Measurements from ENCODE around the gene BCL6B. TPM values are rescaled to one million over a fixed set of nuclear protein-coding genes. Genes with fewer than 3 reads are reported as not detected.
"Not testable (repeated sequence)": the region's sequence is repeated elsewhere in the genome, so short reads cannot be mapped to it uniquely, and the experiment has no call there.

BCL6B gene
- total RNA-seq, 1 experiment from 2014 or later, result 11.4 TPM

DNA sequence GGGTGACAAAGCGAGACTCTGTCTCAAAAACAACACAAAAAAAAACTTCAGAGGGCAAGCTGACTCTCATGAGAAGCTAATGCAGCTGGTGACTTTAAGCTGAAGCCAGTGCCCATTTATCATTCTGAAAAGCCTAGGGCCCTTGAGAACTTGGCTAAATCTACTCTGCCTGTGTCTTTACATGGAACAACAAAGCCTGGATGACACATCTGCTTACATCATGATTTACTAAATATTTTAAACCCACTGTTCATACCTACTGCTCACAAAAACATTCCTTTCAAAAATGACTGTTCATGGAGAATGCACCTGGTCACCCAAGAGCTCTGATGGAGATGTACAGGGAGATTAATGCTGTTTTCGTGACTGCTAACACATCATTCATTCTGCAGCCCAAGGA is 33.1 kb upstream of the BCL6B start (continued):
- TF ChIP-seq TP53 (CRISPR knock-in tag; IDR thresholded peaks at IDR 0.05) (no peak), ZNF219 (CRISPR knock-in tag; IDR thresholded peaks at IDR 0.05; ENCODE audit: borderline replicate concordance) (no peak), NFYB (CRISPR knock-in tag; conservative IDR thresholded peaks at IDR 0.05; ENCODE audit: low read depth) (no peak), CDX4 (CRISPR knock-in tag; IDR thresholded peaks at IDR 0.05; ENCODE audit: borderline replicate concordance) (no peak), ZNF423 (CRISPR knock-in tag; IDR thresholded peaks at IDR 0.05) (no peak), JAZF1 (CRISPR knock-in tag; IDR thresholded peaks at IDR 0.05) (no peak), E2F5 (CRISPR knock-in tag; IDR thresholded peaks at IDR 0.05) (no peak), ETV6 (CRISPR knock-in tag; IDR thresholded peaks at IDR 0.05) (no peak), CBFB (CRISPR knock-in tag; IDR thresholded peaks at IDR 0.05; ENCODE audit: low read depth) (no peak)
- TF ChIP-seq, protein P1, sequence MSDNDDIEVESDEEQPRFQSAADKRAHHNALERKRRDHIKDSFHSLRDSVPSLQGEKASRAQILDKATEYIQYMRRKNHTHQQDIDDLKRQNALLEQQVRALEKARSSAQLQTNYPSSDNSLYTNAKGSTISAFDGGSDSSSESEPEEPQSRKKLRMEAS (CRISPR knock-in tag; IDR thresholded peaks at IDR 0.05), result no peak

- H3K36me3 Mint-ChIP-seq; H3K9me3 Mint-ChIP-seq; H3K27ac Mint-ChIP-seq; DNase-seq (ENCODE audit: low spot score); H3K4me3 Mint-ChIP-seq; ATAC-seq; H3K4me1 Mint-ChIP-seq; POLR2A ChIA-PET: not testable (repeated sequence)
- H3K27me3 Mint-ChIP-seq (ENCODE audit: low read depth), result peaks cover 58% of the 10 kb centered on the region
- CTCF ChIA-PET, result interaction anchor here (0.8 to 2.3 kb wide), 2 partner anchors 8 to 11 kb away, joined by 3 to 7 read pairs; no protein-coding TSS in a partner anchor
Observed at GRCh38 chr17:6993613-6994056, 29.2 kb upstream of the BCL6B start.

DNA sequence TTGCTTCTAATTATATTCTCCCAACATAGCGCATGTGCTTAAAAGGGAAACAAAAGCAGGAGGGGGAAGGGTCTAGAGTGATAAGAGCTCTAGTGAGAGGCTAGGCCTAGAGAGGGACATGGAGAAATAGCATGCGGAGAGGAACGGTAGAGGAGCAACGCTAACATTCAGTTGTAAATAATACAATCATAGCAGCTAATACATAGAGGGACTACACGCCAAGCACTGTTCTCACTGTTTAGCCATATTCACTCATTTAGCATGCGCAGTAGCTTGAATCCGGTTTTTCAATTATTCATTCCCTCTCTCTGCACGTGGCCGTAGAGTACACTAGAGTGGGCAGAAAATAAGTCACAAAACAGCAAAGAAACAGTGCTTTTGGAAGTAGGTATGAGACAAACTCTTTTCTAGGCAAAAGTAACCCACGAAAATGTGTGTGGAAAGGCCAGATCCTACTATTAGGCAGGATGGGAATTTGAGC is 28.7 kb upstream of the BCL6B start:
- H3K9me3 Mint-ChIP-seq, result no peaks in the 10 kb centered on the region
- peaks cover 57% of the 10 kb centered on the region for H3K27me3 Mint-ChIP-seq (ENCODE audit: low read depth)
- DNase-seq (ENCODE audit: low spot score), result no peak
- POLR2A ChIA-PET, result no interaction called here
- peaks cover 8% of the 10 kb centered on the region for H3K4me1 Mint-ChIP-seq
- CTCF ChIA-PET, result interaction anchor here (0.8 to 2.9 kb wide), 4 partner anchors 9 to 28 kb away, joined by 3 to 28 read pairs (median 15); partner anchors contain the start of gene BCL6B
- H3K27ac Mint-ChIP-seq, result no peak overlapping the region
- ATAC-seq, result no peak
- H3K4me3 Mint-ChIP-seq, result no peak overlapping the region
- H3K36me3 Mint-ChIP-seq, result 0 out of 2 replicates have a peak, but pooled peaks cover 5% of the 10 kb centered on the region
- TF ChIP-seq SOX15 (CRISPR knock-in tag; IDR thresholded peaks at IDR 0.05), result no peak
- no peak for TF ChIP-seq PRRX2 (CRISPR knock-in tag; IDR thresholded peaks at IDR 0.05)
- TF ChIP-seq, protein P1 (CRISPR knock-in tag; IDR thresholded peaks at IDR 0.05), result no peak
- no peak for TF ChIP-seq FOXK1 (CRISPR knock-in tag; IDR thresholded peaks at IDR 0.05)
- no peak for TF ChIP-seq CREM (CRISPR knock-in tag; IDR thresholded peaks at IDR 0.05)
- no peak for TF ChIP-seq E2F5 (CRISPR knock-in tag; IDR thresholded peaks at IDR 0.05)
- no peak for TF ChIP-seq ZNF396 (CRISPR knock-in tag; IDR thresholded peaks at IDR 0.05; ENCODE audit: borderline replicate concordance)
- TF ChIP-seq ZNF317 (CRISPR knock-in tag; IDR thresholded peaks at IDR 0.05; ENCODE audit: borderline replicate concordance, low read depth), result no peak
- TF ChIP-seq ZNF425 (CRISPR knock-in tag; conservative IDR thresholded peaks at IDR 0.05), result no peak
- no peak for TF ChIP-seq E2F4 (CRISPR knock-in tag; IDR thresholded peaks at IDR 0.05; ENCODE audit: borderline replicate concordance, low read depth)
- no peak for TF ChIP-seq STAT6 (CRISPR knock-in tag; conservative IDR thresholded peaks at IDR 0.05; ENCODE audit: low read depth)
- TF ChIP-seq, protein P2, sequence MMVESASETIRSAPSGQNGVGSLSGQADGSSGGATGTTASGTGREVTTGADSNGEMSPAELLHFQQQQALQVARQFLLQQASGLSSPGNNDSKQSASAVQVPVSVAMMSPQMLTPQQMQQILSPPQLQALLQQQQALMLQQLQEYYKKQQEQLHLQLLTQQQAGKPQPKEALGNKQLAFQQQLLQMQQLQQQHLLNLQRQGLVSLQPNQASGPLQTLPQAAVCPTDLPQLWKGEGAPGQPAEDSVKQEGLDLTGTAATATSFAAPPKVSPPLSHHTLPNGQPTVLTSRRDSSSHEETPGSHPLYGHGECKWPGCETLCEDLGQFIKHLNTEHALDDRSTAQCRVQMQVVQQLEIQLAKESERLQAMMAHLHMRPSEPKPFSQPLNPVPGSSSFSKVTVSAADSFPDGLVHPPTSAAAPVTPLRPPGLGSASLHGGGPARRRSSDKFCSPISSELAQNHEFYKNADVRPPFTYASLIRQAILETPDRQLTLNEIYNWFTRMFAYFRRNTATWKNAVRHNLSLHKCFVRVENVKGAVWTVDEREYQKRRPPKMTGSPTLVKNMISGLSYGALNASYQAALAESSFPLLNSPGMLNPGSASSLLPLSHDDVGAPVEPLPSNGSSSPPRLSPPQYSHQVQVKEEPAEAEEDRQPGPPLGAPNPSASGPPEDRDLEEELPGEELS (CRISPR knock-in tag; IDR thresholded peaks at IDR 0.05), result no peak
- no peak for TF ChIP-seq ATF1 (CRISPR knock-in tag; IDR thresholded peaks at IDR 0.05)

All from WTC11 (cell line).